ENCODE results near the gene MS4A5. TPM values are rescaled to one million over a fixed set of nuclear protein-coding genes. Genes with fewer than 3 reads are reported as not detected.

The MS4A5 gene
- total and polyA plus RNA-seq, 2 experiments from 2014 or later: not detected

DNA sequence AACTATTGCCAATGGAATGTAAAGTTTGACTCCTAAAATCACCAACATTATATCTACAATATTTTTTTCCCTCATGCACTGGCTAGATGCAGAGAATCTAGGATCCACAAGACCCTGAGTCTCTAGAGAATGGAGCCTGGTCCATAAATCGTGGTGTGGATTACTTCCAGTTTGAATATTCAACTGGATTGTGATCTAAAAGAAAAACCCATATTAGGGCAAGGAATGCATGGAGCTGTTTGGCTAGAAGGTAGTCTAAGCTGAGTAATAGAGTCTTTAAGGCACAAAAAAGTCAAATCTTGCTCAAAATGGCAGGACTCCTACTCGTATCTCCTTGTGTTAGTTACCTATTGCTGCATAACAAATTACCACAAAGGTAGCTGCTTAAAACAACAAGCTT lies 9.4 kb upstream of the MS4A5 start:
- Histone ChIP-seq H3F3A (ENCODE audit: insufficient read depth) (no peaks in the 10 kb centered on the region), H3K4me1 (ENCODE audit: insufficient read depth) (no peaks in the 10 kb centered on the region), H3K79me2 (ENCODE audit: insufficient read depth) (no peaks in the 10 kb centered on the region), H3K27ac (no peak overlapping the region), H2AFZ (no peak overlapping the region), H4K20me1 (ENCODE audit: insufficient read depth) (no peaks in the 10 kb centered on the region), H3K4me2 (ENCODE audit: unreplicated experiment) (no peak overlapping the region), H3K9me3 (ENCODE audit: low read depth) (no peaks in the 10 kb centered on the region), H3K36me3 (ENCODE audit: low read depth) (no peaks in the 10 kb centered on the region), H3K27me3 (replicated peaks; ENCODE audit: insufficient read depth) (no peaks in the 10 kb centered on the region), H3K4me3 (no peak overlapping the region), H3K9ac (no peak overlapping the region), H3K9me2 (ENCODE audit: insufficient read depth) (no peaks in the 10 kb centered on the region)
- TF ChIP-seq EZH2 (IDR thresholded peaks at IDR 0.05; ENCODE audit: insufficient read depth, poor library complexity, severe bottlenecking): no peak
- no peak for TF ChIP-seq EZH2phosphoT487 (IDR thresholded peaks at IDR 0.05; ENCODE audit: insufficient read depth, low read depth)
- whole genome bisulfite sequencing, 2 experiments (ENCODE audit: low coverage in 1 of 2, low lambda C conversion rate in 2 of 2, missing lambda C conversion rate in 2 of 2): 0% methylated on average over 2 of the region's 2 CpGs
- in situ Hi-C loops (cut with MboI): no loop called here
- no peak for DNase-seq

GRCh38 chr11:60422609-60423008 lies 6.8 kb upstream of the MS4A5 start:
- Histone ChIP-seq H3K9ac (no peak overlapping the region), H3K4me3 (no peak overlapping the region), H3K36me3 (ENCODE audit: low read depth) (no peaks in the 10 kb centered on the region), H3K4me2 (ENCODE audit: unreplicated experiment) (no peak overlapping the region), H3K79me2 (ENCODE audit: insufficient read depth) (no peaks in the 10 kb centered on the region), H3K9me2 (ENCODE audit: insufficient read depth) (no peaks in the 10 kb centered on the region), H4K20me1 (ENCODE audit: insufficient read depth) (no peaks in the 10 kb centered on the region), H3K4me1 (ENCODE audit: insufficient read depth) (no peaks in the 10 kb centered on the region), H3K27ac (no peak overlapping the region), H3K9me3 (ENCODE audit: low read depth) (no peaks in the 10 kb centered on the region), H3K27me3 (replicated peaks; ENCODE audit: insufficient read depth) (no peaks in the 10 kb centered on the region), H3F3A (ENCODE audit: insufficient read depth) (no peaks in the 10 kb centered on the region), H2AFZ (no peak overlapping the region)
- 5 to 7% methylated on average over 1 of the region's 1 CpG for WGBS, 2 experiments (ENCODE audit: low coverage in 1 of 2, low lambda C conversion rate in 2 of 2, missing lambda C conversion rate in 2 of 2)
- in situ Hi-C loops (cut with MboI): no loop called here
- no peak for TF ChIP-seq EZH2phosphoT487 (IDR thresholded peaks at IDR 0.05; ENCODE audit: insufficient read depth, low read depth)
- TF ChIP-seq EZH2 (IDR thresholded peaks at IDR 0.05; ENCODE audit: insufficient read depth, poor library complexity, severe bottlenecking): no peak
- no peak for DNase-seq

- Histone ChIP-seq H2AFZ (no peak overlapping the region), H3K27ac (no peak overlapping the region), H3K9me2 (ENCODE audit: insufficient read depth) (no peaks in the 10 kb centered on the region), H4K20me1 (ENCODE audit: insufficient read depth) (no peaks in the 10 kb centered on the region), H3K9ac (no peak overlapping the region), H3K36me3 (ENCODE audit: low read depth) (no peaks in the 10 kb centered on the region), H3K4me1 (ENCODE audit: insufficient read depth) (no peaks in the 10 kb centered on the region), H3F3A (ENCODE audit: insufficient read depth) (no peaks in the 10 kb centered on the region), H3K4me3 (no peak overlapping the region), H3K9me3 (ENCODE audit: low read depth) (no peaks in the 10 kb centered on the region), H3K27me3 (replicated peaks; ENCODE audit: insufficient read depth) (no peaks in the 10 kb centered on the region), H3K79me2 (ENCODE audit: insufficient read depth) (no peaks in the 10 kb centered on the region), H3K4me2 (ENCODE audit: unreplicated experiment) (no peak overlapping the region)
- in situ Hi-C loops (cut with MboI): no loop called here
- TF ChIP-seq EZH2phosphoT487 (IDR thresholded peaks at IDR 0.05; ENCODE audit: insufficient read depth, low read depth): no peak
- TF ChIP-seq EZH2 (IDR thresholded peaks at IDR 0.05; ENCODE audit: insufficient read depth, poor library complexity, severe bottlenecking): no peak
- DNase-seq: peak; percentile 0
- WGBS, 2 experiments (ENCODE audit: low coverage in 1 of 2, low lambda C conversion rate in 2 of 2, missing lambda C conversion rate in 2 of 2): 4 to 6% methylated on average over 2 of the region's 2 CpGs
Observed at GRCh38 chr11:60428517-60428916, 855 bp upstream of the MS4A5 start.

GRCh38 chr11:60431251-60431650 lies 1.9 kb downstream of the MS4A5 start:
- no peak overlapping the region for H3K27ac ChIP-seq
- TF ChIP-seq EZH2 (IDR thresholded peaks at IDR 0.05; ENCODE audit: insufficient read depth, poor library complexity, severe bottlenecking) (no peak), EZH2phosphoT487 (IDR thresholded peaks at IDR 0.05; ENCODE audit: insufficient read depth, low read depth) (no peak)
- no peaks in the 10 kb centered on the region for H3K27me3 ChIP-seq (replicated peaks; ENCODE audit: insufficient read depth)
- no peaks in the 10 kb centered on the region for H3K36me3 ChIP-seq (ENCODE audit: low read depth)
- in situ Hi-C loops (cut with MboI): no loop called here
- no peak overlapping the region for H3K9ac ChIP-seq
- H3K4me1 ChIP-seq (ENCODE audit: insufficient read depth): no peaks in the 10 kb centered on the region
- 19 to 26% methylated on average over 2 of the region's 2 CpGs for WGBS, 2 experiments (ENCODE audit: low coverage in 1 of 2, low lambda C conversion rate in 2 of 2, missing lambda C conversion rate in 2 of 2)
- no peak overlapping the region for H2AFZ ChIP-seq
- H3K79me2 ChIP-seq (ENCODE audit: insufficient read depth): no peaks in the 10 kb centered on the region
- no peak overlapping the region for H3K4me2 ChIP-seq (ENCODE audit: unreplicated experiment)
- H3K4me3 ChIP-seq: no peak overlapping the region
- no peaks in the 10 kb centered on the region for H3K9me3 ChIP-seq (ENCODE audit: low read depth)
- no peaks in the 10 kb centered on the region for H3F3A ChIP-seq (ENCODE audit: insufficient read depth)
- no peaks in the 10 kb centered on the region for H4K20me1 ChIP-seq (ENCODE audit: insufficient read depth)
- no peaks in the 10 kb centered on the region for H3K9me2 ChIP-seq (ENCODE audit: insufficient read depth)
- DNase-seq: no peak

DNA sequence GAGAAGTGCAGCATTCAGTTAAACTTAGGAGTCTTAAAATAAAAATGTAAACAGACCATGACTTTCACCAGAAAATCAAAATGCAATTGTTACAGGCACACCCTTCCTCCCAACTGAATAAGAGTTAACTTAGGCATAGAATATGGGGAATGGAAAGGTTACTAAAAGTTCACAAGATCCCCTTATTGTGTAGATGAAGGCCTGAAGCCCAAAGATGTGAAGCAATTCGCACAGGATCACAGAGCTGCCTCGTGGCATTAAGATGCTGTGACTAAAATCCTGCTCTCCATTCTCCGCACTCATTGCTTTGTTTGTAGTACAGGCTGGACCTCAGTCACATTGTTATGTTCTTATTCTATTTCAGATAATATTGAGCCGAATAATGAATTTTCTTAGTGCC lies 4.0 kb downstream of the MS4A5 start:
- H3K9me2 ChIP-seq (ENCODE audit: insufficient read depth): no peaks in the 10 kb centered on the region
- in situ Hi-C loops (cut with MboI): no loop called here
- no peak for DNase-seq
- no peak for TF ChIP-seq EZH2 (IDR thresholded peaks at IDR 0.05; ENCODE audit: insufficient read depth, poor library complexity, severe bottlenecking)
- TF ChIP-seq EZH2phosphoT487 (IDR thresholded peaks at IDR 0.05; ENCODE audit: insufficient read depth, low read depth): no peak
- no peak overlapping the region for H3K27ac ChIP-seq
- no peak overlapping the region for H3K4me3 ChIP-seq
- H3K36me3 ChIP-seq (ENCODE audit: low read depth): no peaks in the 10 kb centered on the region
- H3F3A ChIP-seq (ENCODE audit: insufficient read depth): no peaks in the 10 kb centered on the region
- no peak overlapping the region for H3K9ac ChIP-seq
- no peaks in the 10 kb centered on the region for H3K79me2 ChIP-seq (ENCODE audit: insufficient read depth)
- no peaks in the 10 kb centered on the region for H4K20me1 ChIP-seq (ENCODE audit: insufficient read depth)
- no peaks in the 10 kb centered on the region for H3K9me3 ChIP-seq (ENCODE audit: low read depth)
- H3K4me2 ChIP-seq (ENCODE audit: unreplicated experiment): no peak overlapping the region
- H3K4me1 ChIP-seq (ENCODE audit: insufficient read depth): no peaks in the 10 kb centered on the region
- no peak overlapping the region for H2AFZ ChIP-seq
- whole genome bisulfite sequencing, 2 experiments (ENCODE audit: low coverage in 1 of 2, low lambda C conversion rate in 2 of 2, missing lambda C conversion rate in 2 of 2): 11 to 24% methylated on average over 4 of the region's 4 CpGs
- no peaks in the 10 kb centered on the region for H3K27me3 ChIP-seq (replicated peaks; ENCODE audit: insufficient read depth)
